ENCODE data around the gene DUOX2. TPM values are rescaled to one million over a fixed set of nuclear protein-coding genes. Genes with fewer than 3 reads are reported as not detected.

The DUOX2 gene
- total RNA-seq, 4 donors from 2014 or later: 0.19 to 3.3 (median 1.6) TPM

DNA sequence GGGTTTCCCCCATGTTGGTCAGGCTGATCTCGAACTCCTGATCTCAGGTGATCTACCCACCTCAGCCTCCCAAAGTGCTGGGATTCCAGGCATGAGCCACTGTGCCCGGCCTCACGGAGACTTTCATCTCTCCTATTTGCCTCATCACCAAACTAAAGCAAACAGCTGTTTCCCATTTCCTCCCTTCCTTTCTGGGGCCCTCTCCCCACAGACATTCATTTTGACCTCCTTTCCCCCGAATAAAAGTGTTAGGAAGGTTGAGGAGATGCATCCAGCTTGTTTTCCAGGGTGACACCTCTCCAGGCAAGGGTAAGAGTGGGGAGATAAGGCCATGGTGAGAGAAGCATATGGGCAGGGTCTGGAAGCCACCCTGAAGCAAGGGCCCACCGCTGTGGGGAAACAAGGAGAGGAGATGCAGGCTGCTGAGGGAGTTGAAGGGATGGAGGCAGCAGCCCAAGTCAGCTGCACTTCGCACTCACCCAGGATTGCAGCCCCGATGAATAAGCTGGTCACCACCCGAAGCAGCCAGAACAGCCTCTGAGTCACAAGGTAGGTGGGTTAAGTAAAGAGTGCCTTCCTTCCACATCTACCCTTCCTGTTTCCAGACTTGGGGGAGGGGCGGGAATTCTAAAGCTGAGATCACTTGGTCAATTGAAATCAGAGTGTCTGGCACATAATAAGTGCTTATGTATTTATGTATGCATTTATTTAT lies 7.9 kb upstream of the DUOX2 start:
- TF ChIP-seq POLR2A (IDR thresholded peaks at IDR 0.05): no peak
- TF ChIP-seq CTCF (IDR thresholded peaks at IDR 0.05): no peak
- peaks cover 0 to 14% of the 10 kb centered on the region in 2 donors for H3K27me3 ChIP-seq
- DNase-seq: no peak
- peaks cover 0 to 9% (median 3%) of the 10 kb centered on the region in 4 donors for H3K4me1 ChIP-seq
- no peaks in the 10 kb centered on the region for H3K36me3 ChIP-seq
- no peak overlapping the region for H3K4me3 ChIP-seq
- H3K9me3 ChIP-seq: no peaks in the 10 kb centered on the region
- H3K27ac ChIP-seq: no peak overlapping the region

GRCh38 chr15:45121020-45121419 lies 7.0 kb upstream of the DUOX2 start:
- H3K27me3 ChIP-seq: peaks cover 0 to 17% of the 10 kb centered on the region in 2 donors
- no peaks in the 10 kb centered on the region for H3K36me3 ChIP-seq
- no peaks in the 10 kb centered on the region for H3K9me3 ChIP-seq
- peaks cover 0 to 14% (median 8%) of the 10 kb centered on the region in 4 donors for H3K4me1 ChIP-seq
- H3K4me3 ChIP-seq: no peak overlapping the region
- no peak overlapping the region for H3K27ac ChIP-seq
- TF ChIP-seq CTCF (IDR thresholded peaks at IDR 0.05) (no peak), POLR2A (IDR thresholded peaks at IDR 0.05) (no peak)
- DNase-seq: no peak

GRCh38 chr15:45120081-45120972 lies 6.4 kb upstream of the DUOX2 start:
- peaks cover 0 to 17% of the 10 kb centered on the region in 2 donors for H3K27me3 ChIP-seq
- H3K4me3 ChIP-seq: no peak overlapping the region
- H3K9me3 ChIP-seq: no peaks in the 10 kb centered on the region
- H3K36me3 ChIP-seq: no peaks in the 10 kb centered on the region
- no peak for DNase-seq
- H3K4me1 ChIP-seq: peaks cover 0 to 14% (median 8%) of the 10 kb centered on the region in 4 donors
- TF ChIP-seq POLR2A (IDR thresholded peaks at IDR 0.05) (no peak), CTCF (IDR thresholded peaks at IDR 0.05) (no peak)
- H3K27ac ChIP-seq: no peak overlapping the region

DNA sequence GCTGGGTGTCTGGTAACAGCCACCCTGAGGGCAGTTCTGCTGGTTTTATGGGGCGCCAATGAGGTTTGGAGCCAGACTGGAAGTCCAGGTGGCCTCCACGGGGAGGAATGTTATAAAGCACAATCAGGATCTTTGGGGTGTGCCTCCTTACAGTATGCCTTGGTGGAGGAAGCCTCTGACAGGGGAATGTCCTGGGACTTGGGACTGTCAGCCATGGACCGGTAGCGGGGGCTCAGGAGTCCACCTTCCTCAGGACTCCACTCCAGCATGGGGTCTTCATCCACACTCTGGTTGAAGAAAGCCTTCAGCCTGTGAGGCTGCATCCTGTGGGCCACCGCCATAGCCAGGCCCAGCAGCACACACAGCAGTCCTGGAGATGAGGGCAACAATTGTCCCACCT lies 5.0 kb upstream of the DUOX2 start:
- no peak overlapping the region for H3K27ac ChIP-seq
- peaks cover 0 to 21% of the 10 kb centered on the region in 2 donors for H3K27me3 ChIP-seq
- H3K36me3 ChIP-seq: no peaks in the 10 kb centered on the region

More for the DNA sequence above, 5.0 kb upstream of the DUOX2 start:
- peak in 1 of 3 donors; percentile 28 for DNase-seq
- TF ChIP-seq POLR2A (IDR thresholded peaks at IDR 0.05) (no peak), CTCF (IDR thresholded peaks at IDR 0.05) (no peak)
- H3K9me3 ChIP-seq: no peaks in the 10 kb centered on the region
- H3K4me3 ChIP-seq: no peak overlapping the region
- H3K4me1 ChIP-seq: peaks cover 0 to 22% (median 13%) of the 10 kb centered on the region in 4 donors
